H1 (cell line): Measurements from ENCODE around the gene FIGNL2. TPM values are rescaled to one million over a fixed set of nuclear protein-coding genes. Genes with fewer than 3 reads are reported as not detected.

ENCODE experiments used
- CTCF ChIA-PET: fragments of 300-600 bp; sonication (Branson Sonifier 250); formaldehyde crosslinking; loops from one replicate; lab custom pipeline; 2021; ENCODE audit not compliant: partially characterized antibody; lab: Charles Lee
- POLR2A ChIA-PET: fragments of 300-600 bp; sonication (Branson Sonifier 250); formaldehyde crosslinking; loops from one replicate; lab custom pipeline; 2021; ENCODE audit warnings: inconsistent platforms; ENCODE audit not compliant: partially characterized antibody; lab: Charles Lee
- DNase-seq, 2 experiments: peaks; one replicate each; pipeline versions ENCODE4 v3.0.0 to v3.0.0-alpha.2; 2010 to 2022; ENCODE audit warnings: low spot score in 2 of 2, low read depth in 1 of 2, mixed read lengths in 1 of 2
- FAIRE-seq: peaks from 2 replicates; lab custom pipeline; 2011; peaks lifted over from hg19 to GRCh38; lab: Jason Lieb, UNC
- H2AFZ ChIP-seq: 2 replicates; pipeline ENCODE4 v1.8.1; 2012; ENCODE audit warnings: low read length, inconsistent platforms
- H2AK5ac ChIP-seq: 2 replicates; pipeline ENCODE4 v1.6.1; 2013; ENCODE audit warnings: low read depth, low read length
- H2BK120ac ChIP-seq: replicated peaks from 2 replicates; pipeline ENCODE3; 2013; ENCODE audit warnings: low read depth, low read length, inconsistent platforms
- H2BK12ac ChIP-seq: 2 replicates; pipeline ENCODE4 v1.6.1; 2013; ENCODE audit warnings: low read depth, low read length
- H2BK15ac ChIP-seq: 2 replicates; pipeline ENCODE4 v1.6.1; 2013; ENCODE audit warnings: low read length
- H2BK20ac ChIP-seq: 2 replicates; pipeline ENCODE4 v1.6.1; 2013; ENCODE audit warnings: low read length
- H2BK5ac ChIP-seq: 2 replicates; pipeline ENCODE4 v1.6.1; 2013; ENCODE audit warnings: low read depth, low read length
- H3K14ac ChIP-seq: 2 replicates; pipeline ENCODE4 v1.6.1; 2013; ENCODE audit warnings: inconsistent platforms; ENCODE audit not compliant: insufficient read length
- H3K18ac ChIP-seq: 2 replicates; pipeline ENCODE4 v1.6.1; 2013; ENCODE audit warnings: low read length; ENCODE audit errors: extremely low read depth
- H3K23ac ChIP-seq: 2 replicates; pipeline ENCODE4 v1.6.1; 2013; ENCODE audit warnings: inconsistent platforms; ENCODE audit not compliant: insufficient read length
- H3K23me2 ChIP-seq: 2 replicates; pipeline ENCODE4 v1.6.1; 2013; ENCODE audit warnings: low read depth, low read length
- H3K27ac ChIP-seq: 2 replicates; pipeline ENCODE4 v1.6.1; 2011; ENCODE audit warnings: low read depth, low read length, inconsistent platforms
- H3K27me3 ChIP-seq, 4 experiments: replicated peaks in 1 of 4; 1 replicate in 1 of 4; 2 replicates in 3 of 4; pipeline versions ENCODE4 v1.6.1 to v1.8.1; 2011 to 2013; ENCODE audit warnings: low read length in 3 of 4, mild to moderate bottlenecking in 3 of 4, inconsistent platforms in 2 of 4, mixed read lengths in 2 of 4, moderate library complexity in 1 of 4; ENCODE audit not compliant: control insufficient read depth in 3 of 4, insufficient read depth in 3 of 4; ENCODE audit errors: extremely low read depth in 1 of 4
- H3K36me3 ChIP-seq, 4 experiments: 2 replicates each; pipeline versions ENCODE4 v1.6.1 to v1.8.1; 2011 to 2013; ENCODE audit warnings: mild to moderate bottlenecking in 4 of 4, low read length in 3 of 4, moderate library complexity in 2 of 4, control low read depth in 1 of 4, inconsistent platforms in 1 of 4; ENCODE audit not compliant: insufficient read depth in 4 of 4, control insufficient read depth in 2 of 4
- H3K4ac ChIP-seq: replicated peaks from 2 replicates; pipeline ENCODE3; 2013; ENCODE audit warnings: low read length, low read depth, mixed read lengths, inconsistent platforms; ENCODE audit not compliant: insufficient read length
- H3K4me1 ChIP-seq, 4 experiments: replicated peaks in 1 of 4; 1 replicate in 1 of 4; 2 replicates in 3 of 4; pipeline versions ENCODE4 v1.6.1 to v1.8.1; 2011 to 2013; ENCODE audit warnings: low read length in 3 of 4, inconsistent platforms in 2 of 4, mixed read lengths in 1 of 4; ENCODE audit not compliant: insufficient read depth in 4 of 4, control insufficient read depth in 3 of 4
- H3K4me2 ChIP-seq, 2 experiments: 2 replicates each; pipeline versions ENCODE4 v1.6.1 to v1.8.1; 2011 to 2013; ENCODE audit warnings: low read depth in 2 of 2, low read length in 2 of 2, control low read depth in 1 of 2, inconsistent platforms in 1 of 2, mild to moderate bottlenecking in 1 of 2; ENCODE audit not compliant: insufficient read depth in 1 of 2
- H3K4me3 ChIP-seq, 4 experiments: fragments of 200-600, 300-600 bp in 1 of 4; sonication (generic), shearing (Covaris generic), sonication (Bioruptor Twin) in 1 of 4; 2 replicates each; pipeline versions ENCODE4 v1.5.1 to v1.8.1; 2011 to 2016; ENCODE audit warnings: low read length in 4 of 4, low read depth in 3 of 4, control low read depth in 2 of 4, inconsistent platforms in 2 of 4, mild to moderate bottlenecking in 2 of 4, mixed read lengths in 1 of 4, moderate library complexity in 1 of 4; ENCODE audit not compliant: insufficient read depth in 2 of 4; ENCODE audit errors: extremely low read depth in 1 of 4
- H3K56ac ChIP-seq: replicated peaks from 2 replicates; pipeline ENCODE3; 2013; ENCODE audit warnings: low read depth, mild to moderate bottlenecking, mixed read lengths, low read length, inconsistent platforms; ENCODE audit not compliant: insufficient read length
- H3K79me1 ChIP-seq: 2 replicates; pipeline ENCODE4 v1.6.1; 2013; ENCODE audit warnings: low read depth, low read length, control low read depth
- H3K79me2 ChIP-seq, 2 experiments: 2 replicates each; pipeline versions ENCODE4 v1.6.1 to v1.8.1; 2012 to 2013; ENCODE audit warnings: low read length in 2 of 2, mild to moderate bottlenecking in 2 of 2, inconsistent platforms in 1 of 2; ENCODE audit not compliant: insufficient read depth in 2 of 2, control insufficient read depth in 1 of 2
- H3K9ac ChIP-seq, 4 experiments: replicated peaks in 1 of 4; 1 replicate in 1 of 4; 2 replicates in 3 of 4; pipeline versions ENCODE4 v1.6.1 to v1.8.1; 2011 to 2013; ENCODE audit warnings: low read depth in 3 of 4, low read length in 3 of 4, control low read depth in 2 of 4, mild to moderate bottlenecking in 2 of 4, moderate library complexity in 2 of 4, inconsistent platforms in 1 of 4; ENCODE audit errors: extremely low read depth in 1 of 4
- H3K9me3 ChIP-seq, 2 experiments: 2 replicates each; pipeline versions ENCODE4 v1.6.1 to v1.8.1; 2012 to 2013; ENCODE audit warnings: mild to moderate bottlenecking in 2 of 2, moderate library complexity in 2 of 2, control low read depth in 1 of 2, inconsistent platforms in 1 of 2, low read depth in 1 of 2, low read length in 1 of 2, mixed read lengths in 1 of 2; ENCODE audit not compliant: insufficient read depth in 2 of 2
- H4K20me1 ChIP-seq, 2 experiments: replicated peaks in 1 of 2; 2 replicates each; pipeline versions ENCODE3 to v1.8.1; 2011 to 2013; ENCODE audit warnings: inconsistent platforms in 2 of 2, low read length in 2 of 2, mild to moderate bottlenecking in 1 of 2; ENCODE audit not compliant: insufficient read depth in 2 of 2, control insufficient read depth in 1 of 2
- H4K5ac ChIP-seq: 2 replicates; pipeline ENCODE4 v1.6.1; 2013; ENCODE audit warnings: low read length, low read depth, mixed read lengths, inconsistent platforms; ENCODE audit not compliant: insufficient read length
- H4K8ac ChIP-seq: 2 replicates; pipeline ENCODE4 v1.8.0; 2013; ENCODE audit warnings: mild to moderate bottlenecking, moderate library complexity, low read length, inconsistent platforms; ENCODE audit not compliant: insufficient read depth; ENCODE audit errors: extremely low read depth
- H4K91ac ChIP-seq: replicated peaks from 2 replicates; pipeline ENCODE3; 2013; ENCODE audit warnings: low read length, mixed read lengths, inconsistent platforms; ENCODE audit not compliant: insufficient read length
- ATF2 ChIP-seq: IDR thresholded peaks from 2 replicates; pipeline ENCODE4 v1.6.1; 2012; ENCODE audit warnings: low read length, inconsistent platforms
- BRCA1 ChIP-seq: IDR thresholded peaks from 2 replicates; pipeline ENCODE4 v1.6.1; 2012; ENCODE audit warnings: low read depth, low read length, improper control_type of control experiment
- EGR1 ChIP-seq: IDR thresholded peaks from 2 replicates; pipeline ENCODE4 v1.6.1; 2011; ENCODE audit warnings: low read depth, low read length, borderline replicate concordance
- JUN ChIP-seq: IDR thresholded peaks from 2 replicates; pipeline ENCODE4 v1.6.1; 2011; ENCODE audit warnings: low read depth, mild to moderate bottlenecking, improper control_type of control experiment, low read length
- KDM1A ChIP-seq: fragments of 200-600, 300-600 bp; sonication (generic); IDR thresholded peaks from 2 replicates; pipeline ENCODE4 v1.7.1; 2016; ENCODE audit warnings: mild to moderate bottlenecking, low read length, borderline replicate concordance
- KDM5A ChIP-seq: fragments of 200-600 bp; IDR thresholded peaks from 2 replicates; pipeline ENCODE4 v1.7.1; 2012; ENCODE audit warnings: mild to moderate bottlenecking, low read length, inconsistent platforms, mixed read lengths
- NANOG ChIP-seq: IDR thresholded peaks from 2 replicates; pipeline ENCODE4 v1.6.1; 2011; ENCODE audit warnings: low read length, low read depth, mild to moderate bottlenecking, inconsistent platforms; ENCODE audit not compliant: insufficient read depth, poor library complexity, severe bottlenecking
- RXRA ChIP-seq: IDR thresholded peaks from 2 replicates; pipeline ENCODE4 v1.6.1; 2011; ENCODE audit warnings: low read depth, mild to moderate bottlenecking, low read length, moderate library complexity; ENCODE audit not compliant: insufficient read depth
- SIRT6 ChIP-seq: IDR thresholded peaks from one replicate; pipeline ENCODE4 v1.7.1; 2012; ENCODE audit warnings: low read length, inconsistent platforms
- SP2 ChIP-seq: IDR thresholded peaks from 2 replicates; pipeline ENCODE4 v1.6.1; 2012; ENCODE audit warnings: mild to moderate bottlenecking, low read length, inconsistent platforms
- SUZ12 ChIP-seq: fragments of 200-600 bp; sonication (generic); IDR thresholded peaks from 2 replicates; pipeline ENCODE4 v1.6.1; 2012; ENCODE audit warnings: mild to moderate bottlenecking, inconsistent platforms, low read length, moderate library complexity, mixed read lengths
- TBP ChIP-seq: IDR thresholded peaks from 2 replicates; pipeline ENCODE4 v1.6.1; 2011; ENCODE audit warnings: low read depth, low read length, improper control_type of control experiment
- WGBS, 2 experiments: shearing (Covaris generic) in 1 of 2; methylation state at CpG; one replicate each; pipeline versions ENCODE4 v1.1.6 to v1.1.7; 2013 to 2015; ENCODE audit warnings: low lambda C conversion rate in 2 of 2, mixed read lengths in 2 of 2, inconsistent platforms in 1 of 2, low coverage in 1 of 2, missing lambda C conversion rate in 1 of 2; ENCODE audit not compliant: insufficient replicate concordance in 2 of 2, insufficient coverage in 1 of 2, insufficient read length in 1 of 2; ENCODE audit errors: extremely low coverage in 1 of 2, missing lambda C conversion rate in 1 of 2; 5-methylcytosine and 5-hydroxymethylcytosine counted together
- polyA plus RNA-seq, 7 experiments: library from polyadenylated mRNA; depleted of rRNA in 3 of 7; stranded (reverse) in 5 of 7; unstranded in 2 of 7; fragments of >200 nt in 5 of 7; fragments of 200-250 nt in 2 of 7; gene quantifications; 1 replicate in 5 of 7; 2 replicates in 1 of 7; 4 replicates in 1 of 7; pipeline versions ENCODE4 v1.2.1 to v1.2.3, GENCODE V29; 2011 to 2013; ENCODE audit warnings: missing spikeins in 2 of 7, mixed read lengths in 2 of 7
- total RNA-seq: library from RNA; stranded (reverse); fragmentation: NEBNext Ultra II Directional; extraction: Animal tissue kit (Norgen Biotek cat#: 25700); gene quantifications from 2 replicates; pipeline ENCODE4 v1.2.1, GENCODE V29; 2021

Gene FIGNL2
- total and polyA plus RNA-seq, 2 of the 8 experiments (the other 6 are each of a cell fraction or from before 2014, with no cell fraction given): 6.5 to 7.1 TPM

- H3K36me3 ChIP-seq: no peaks in the 10 kb centered on the region; a peak in 1 of 8 replicates
- H2BK15ac ChIP-seq: peak overlapping the region; percentile 6; the same call in 1 of the 2 replicates
- H3K9me3 ChIP-seq: no peaks in the 10 kb centered on the region
- DNase-seq (no peak), FAIRE-seq (no peak)
- no peaks in the 10 kb centered on the region for H3K79me2 ChIP-seq
- no peak overlapping the region for H3K56ac ChIP-seq
- H4K5ac ChIP-seq: no peak overlapping the region
- H3K79me1 ChIP-seq: no peaks in the 10 kb centered on the region; the same call in 1 of the 2 replicates
- no peak overlapping the region for H4K8ac ChIP-seq
- peaks cover under 1% of the 10 kb centered on the region; the same call in 1 of the 2 replicates for H3K23me2 ChIP-seq
- H2BK5ac ChIP-seq: no peak overlapping the region
- peaks cover 0 to 9% of the 10 kb centered on the region in 2 experiments for H4K20me1 ChIP-seq
- no peak overlapping the region for H3K4me2 ChIP-seq
- no peak overlapping the region for H3K23ac ChIP-seq
- peaks cover 10 to 39% (median 29%) of the 10 kb centered on the region in 4 experiments for H3K4me1 ChIP-seq
- no peak overlapping the region for H2BK120ac ChIP-seq
- H3K4me3 ChIP-seq: no peak overlapping the region
- no peak overlapping the region for H3K27ac ChIP-seq
- H4K91ac ChIP-seq: no peak overlapping the region
- 79% methylated on average over 4 of the region's 4 CpGs; no CpG with 5 or more reads in 1 of the 2 experiments for WGBS, 2 experiments
- H3K27me3 ChIP-seq: peaks cover 0 to 10% (median 4%) of the 10 kb centered on the region in 4 experiments; a peak in 5 of 7 replicates
- peak overlapping the region; percentile 14 for H3K14ac ChIP-seq
- 0 out of 7 replicates have a peak overlapping the region, but pooled peaks of 1 of the 4 experiments have one; percentile 50 for H3K9ac ChIP-seq
- no peak overlapping the region for H3K4ac ChIP-seq
- H2AFZ ChIP-seq: no peak overlapping the region
- H3K18ac ChIP-seq: no peak overlapping the region
- 0 out of 2 replicates have a peak overlapping the region, but pooled peaks have one; percentile 17 for H2BK20ac ChIP-seq
- H2BK12ac ChIP-seq: peak overlapping the region; percentile 2; the same call in 1 of the 2 replicates
- POLR2A ChIA-PET: interaction anchor here (0.7 to 1.2 kb wide), 2 partner anchors 37 to 143 kb away, joined by 3 read pairs; no protein-coding TSS in a partner anchor
- CTCF ChIA-PET: interaction anchor here (1.5 to 6.8 kb wide), 6 partner anchors 9 to 47 kb away, joined by 6 to 106 read pairs (median 38); a partner anchor contains a TSS
- no peak overlapping the region for H2AK5ac ChIP-seq
- TF ChIP-seq NANOG: no peak
- no peak for TF ChIP-seq SP2
- TF ChIP-seq ATF2: no peak
- no peak for TF ChIP-seq TBP
- TF ChIP-seq EGR1: no peak
- TF ChIP-seq KDM1A: no peak
- no peak for TF ChIP-seq SIRT6
- TF ChIP-seq BRCA1: no peak
- TF ChIP-seq KDM5A: no peak
- TF ChIP-seq SUZ12: no peak
- no peak for TF ChIP-seq RXRA
- no peak for TF ChIP-seq JUN
Observed at GRCh38 chr12:51826881-51827280, 21.6 kb downstream of the FIGNL2 start.
